Stomach (tissue), 9 donors: ENCODE data around the gene CPZ. TPM values are rescaled to one million over a fixed set of nuclear protein-coding genes. Genes with fewer than 3 reads are reported as not detected.

Experiments used
- DNase-seq, 2 donors: peaks; one replicate each; pipeline versions ENCODE4 v3.0.0 to v3.0.0-alpha.2; 2013 to 2019
- H3K27ac ChIP-seq, 5 donors: fragments of 200-600 bp in 4 of 5; sonication (generic) in 4 of 5; one replicate each; pipeline ENCODE4 v1.5.1; 2013 to 2019; ENCODE audit warnings: mild to moderate bottlenecking in 1 of 5, moderate library complexity in 1 of 5
- H3K27me3 ChIP-seq, 3 donors: fragments of 200-600 bp; sonication (generic); one replicate each; pipeline ENCODE4 v1.5.1; 2017 to 2019; ENCODE audit warnings: mixed run types in 1 of 3
- H3K36me3 ChIP-seq, 4 donors: fragments of 200-600 bp; sonication (generic); 1 replicate in 3 of 4; 2 replicates in 1 of 4; pipeline ENCODE4 v1.5.1; 2016 to 2019
- H3K4me1 ChIP-seq, 4 donors: fragments of 200-600 bp; sonication (generic); one replicate each; pipeline ENCODE4 v1.5.1; 2016 to 2019
- H3K4me3 ChIP-seq, 4 donors: fragments of 200-600 bp; sonication (generic) in 3 of 4; one replicate each; pipeline ENCODE4 v1.5.1; 2016 to 2019; ENCODE audit warnings: mild to moderate bottlenecking in 1 of 4
- H3K9me3 ChIP-seq, 4 donors: fragments of 200-600 bp; sonication (generic); one replicate each; pipeline ENCODE4 v1.5.1; 2016 to 2019
- EP300 ChIP-seq: sonication (generic); formaldehyde crosslinking; IDR thresholded peaks from one replicate; pipeline ENCODE4 v1.6.1; 2017; ENCODE audit warnings: antibody characterized with exemption
- POLR2A ChIP-seq, 4 donors: fragments of 450-650 bp; IDR thresholded peaks; one replicate each; pipeline ENCODE4 v1.6.1; 2016; ENCODE audit warnings: antibody characterized with exemption in 4 of 4, control low read depth in 2 of 4, mild to moderate bottlenecking in 1 of 4, moderate library complexity in 1 of 4
- POLR2AphosphoS5 ChIP-seq, 3 donors: sonication (generic); formaldehyde crosslinking; IDR thresholded peaks; one replicate each; pipeline ENCODE4 v1.6.1; 2016; ENCODE audit warnings: antibody characterized with exemption in 3 of 3
- WGBS, 5 donors: extraction: QIAGEN DNeasy Blood & Tissue Kit in 3 of 5; methylation state at CpG; one replicate each; pipeline versions ENCODE4 v1.1.5 to v1.1.7; 2013 to 2018; 5-methylcytosine and 5-hydroxymethylcytosine counted together
- intact Hi-C: fragments of 100-400 bp; cut with DNase I; formaldehyde crosslinking; loops from one replicate; pipeline ENCODE4 v1.15.1; 2023; ENCODE audit warnings: low total_unique reads
- polyA plus RNA-seq, 3 donors: library from polyadenylated mRNA; stranded (reverse); fragments of 200-250 nt; gene quantifications; one replicate each; pipeline ENCODE4 v1.2.3, GENCODE V29; 2013
- total RNA-seq, 5 donors: library from RNA; depleted of rRNA; stranded (reverse); fragments of >200 nt; gene quantifications; one replicate each; pipeline versions ENCODE4 v1.1.0 to v1.2.3, GENCODE V29; 2014 to 2016
- TF ChIP-seq, protein P1 (sequence below), 7 experiments: fragments of 450-650 bp in 4 of 7; fragments of 200-600 bp in 3 of 7; sonication (generic) in 3 of 7; IDR thresholded peaks; one replicate each; pipeline ENCODE4 v1.5.1; 2016 to 2019; ENCODE audit warnings: antibody characterized with exemption in 7 of 7, control low read depth in 2 of 7, mild to moderate bottlenecking in 1 of 7
- donor health status: healthy with polysubstance abuse.
- donor health status: Bipolar disorder and iron deficiency.
- donor health status: healthy.

CPZ gene
- total and polyA plus RNA-seq, 8 donors = 0.25 to 13.2 (median 3.3) TPM; not detected in 2

DNA sequence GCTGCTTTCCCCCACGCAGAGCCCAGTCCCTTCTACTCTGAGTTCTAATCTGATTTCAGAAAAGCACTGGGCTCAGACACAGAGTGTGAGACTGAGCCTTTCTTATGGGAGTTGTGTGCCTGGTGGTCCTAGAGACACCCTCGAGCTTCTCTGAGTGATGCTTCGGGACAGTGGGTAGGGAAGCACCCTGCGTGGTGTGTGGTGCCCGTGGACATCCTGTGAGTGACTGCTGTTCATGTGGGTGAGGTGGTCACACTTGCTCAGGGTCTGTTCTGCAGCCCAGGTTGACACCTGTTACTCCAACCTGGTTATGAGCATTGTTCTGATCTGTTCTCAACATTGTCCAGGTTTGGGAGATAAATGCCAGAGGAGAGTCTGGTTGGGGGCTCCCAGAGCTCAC lies 6.3 kb upstream of the CPZ start:
- TF ChIP-seq POLR2AphosphoS5 (IDR thresholded peaks at IDR 0.05) (no peak), EP300 (no peak), POLR2A (IDR thresholded peaks at IDR 0.05) (no peak)
- TF ChIP-seq, protein P1, sequence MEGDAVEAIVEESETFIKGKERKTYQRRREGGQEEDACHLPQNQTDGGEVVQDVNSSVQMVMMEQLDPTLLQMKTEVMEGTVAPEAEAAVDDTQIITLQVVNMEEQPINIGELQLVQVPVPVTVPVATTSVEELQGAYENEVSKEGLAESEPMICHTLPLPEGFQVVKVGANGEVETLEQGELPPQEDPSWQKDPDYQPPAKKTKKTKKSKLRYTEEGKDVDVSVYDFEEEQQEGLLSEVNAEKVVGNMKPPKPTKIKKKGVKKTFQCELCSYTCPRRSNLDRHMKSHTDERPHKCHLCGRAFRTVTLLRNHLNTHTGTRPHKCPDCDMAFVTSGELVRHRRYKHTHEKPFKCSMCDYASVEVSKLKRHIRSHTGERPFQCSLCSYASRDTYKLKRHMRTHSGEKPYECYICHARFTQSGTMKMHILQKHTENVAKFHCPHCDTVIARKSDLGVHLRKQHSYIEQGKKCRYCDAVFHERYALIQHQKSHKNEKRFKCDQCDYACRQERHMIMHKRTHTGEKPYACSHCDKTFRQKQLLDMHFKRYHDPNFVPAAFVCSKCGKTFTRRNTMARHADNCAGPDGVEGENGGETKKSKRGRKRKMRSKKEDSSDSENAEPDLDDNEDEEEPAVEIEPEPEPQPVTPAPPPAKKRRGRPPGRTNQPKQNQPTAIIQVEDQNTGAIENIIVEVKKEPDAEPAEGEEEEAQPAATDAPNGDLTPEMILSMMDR (IDR thresholded peaks at IDR 0.05) = no peak
- no peak for DNase-seq
- Histone ChIP-seq H3K4me3 (no peak overlapping the region), H3K27me3 (peaks cover 8 to 96% (median 35%) of the 10 kb centered on the region in 3 donors), H3K27ac (no peak overlapping the region), H3K9me3 (peaks cover 0 to under 1% (median 0%) of the 10 kb centered on the region in 4 donors), H3K36me3 (no peaks in the 10 kb centered on the region), H3K4me1 (no peaks in the 10 kb centered on the region)
- intact Hi-C loops = no loop called here
- 50 to 61% (median 59%) methylated on average over 1 to 5 of the region's 5 CpGs for WGBS, 5 donors

DNA sequence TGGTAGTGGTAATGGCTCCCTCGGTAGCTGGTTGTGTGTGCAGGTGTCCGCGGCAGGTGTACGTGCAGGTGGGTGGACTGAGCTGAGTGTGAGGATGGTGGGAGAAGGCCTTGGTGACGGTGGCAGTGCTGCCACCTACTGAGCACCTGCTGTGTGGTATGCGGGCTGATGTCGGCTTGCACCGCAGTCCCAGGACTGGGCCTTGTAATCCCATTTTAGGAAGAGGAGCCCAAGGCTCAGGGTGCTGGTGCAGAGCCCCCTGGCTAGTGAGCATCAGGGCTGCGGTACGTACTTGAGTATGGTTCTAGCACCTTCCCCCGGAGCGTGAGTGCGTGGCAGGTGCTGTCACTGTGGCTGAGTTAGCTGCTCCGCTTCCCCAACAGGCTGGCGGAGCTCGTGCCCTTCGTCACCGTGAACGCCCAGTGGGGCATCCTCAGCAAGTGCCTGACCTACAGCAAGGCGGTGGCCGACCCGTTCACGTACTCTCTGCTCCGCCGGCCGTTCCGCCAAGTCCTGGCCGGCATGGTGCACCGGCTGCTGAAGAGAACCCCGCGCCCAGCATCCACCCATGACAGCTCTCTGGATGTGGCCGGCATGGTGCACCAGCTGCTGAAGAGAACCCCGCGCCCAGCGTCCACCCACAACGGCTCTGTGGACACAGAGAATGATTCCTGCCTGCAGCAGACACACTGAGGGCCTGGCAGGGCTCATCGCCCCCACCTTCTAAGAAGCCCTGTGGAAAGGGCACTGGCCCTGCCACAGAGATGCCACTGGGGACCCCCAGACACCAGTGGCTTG lies 5.7 kb upstream of the CPZ start:
- peak in 1 of 2 donors; percentile 54 for DNase-seq
- H3K4me1 ChIP-seq = no peaks in the 10 kb centered on the region
- no peaks in the 10 kb centered on the region for H3K9me3 ChIP-seq
- intact Hi-C loops = no loop called here
- no peak overlapping the region for H3K27ac ChIP-seq
- H3K36me3 ChIP-seq = no peaks in the 10 kb centered on the region
- no peak for TF ChIP-seq POLR2A (IDR thresholded peaks at IDR 0.05)
- TF ChIP-seq EP300 = no peak
- TF ChIP-seq, protein P1 (IDR thresholded peaks at IDR 0.05) = no peak
- TF ChIP-seq POLR2AphosphoS5 (IDR thresholded peaks at IDR 0.05) = no peak
- H3K27me3 ChIP-seq = peaks cover 9 to 96% (median 35%) of the 10 kb centered on the region in 3 donors
- 71 to 78% (median 72%) methylated on average over 31 to 37 of the region's 37 CpGs for WGBS, 5 donors
- no peak overlapping the region for H3K4me3 ChIP-seq

DNA sequence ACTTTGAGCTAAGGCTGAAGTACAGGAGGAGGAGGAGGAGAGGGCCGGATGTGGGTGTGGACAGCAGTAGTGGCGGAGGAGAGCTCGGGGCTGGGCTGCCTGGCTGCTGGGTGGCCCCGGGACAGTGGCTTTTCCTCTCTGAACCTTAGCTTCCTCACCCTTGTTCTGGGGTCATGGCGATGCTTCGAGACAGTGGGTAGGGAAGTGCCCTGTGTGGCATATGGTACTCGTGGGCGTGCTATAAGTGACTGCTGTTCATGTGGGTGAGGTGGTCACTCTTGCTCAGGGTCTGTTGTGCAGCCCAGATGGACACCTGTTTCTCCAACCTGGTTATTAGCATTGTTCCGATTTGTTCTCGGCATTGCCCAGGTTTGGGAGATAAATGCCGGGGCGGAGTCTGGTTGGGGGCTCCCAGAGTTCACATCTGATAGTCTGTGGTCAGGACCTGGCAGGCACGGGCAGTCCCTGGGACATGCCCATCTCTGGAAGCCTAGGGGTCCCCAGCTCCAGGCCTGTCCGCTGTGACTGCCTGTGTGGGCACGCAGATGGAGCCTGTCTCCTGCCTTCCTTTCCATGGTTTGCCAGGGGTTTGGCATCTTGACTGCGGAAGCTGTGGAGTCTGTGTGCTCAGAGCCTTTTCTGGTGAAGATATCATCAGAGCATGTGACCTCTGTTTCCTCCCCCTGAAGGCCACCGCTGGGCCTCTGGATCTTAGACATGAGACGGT lies 4.9 kb upstream of the CPZ start:
- no peaks in the 10 kb centered on the region for H3K36me3 ChIP-seq
- peaks cover 17 to 96% (median 41%) of the 10 kb centered on the region in 3 donors for H3K27me3 ChIP-seq
- 67 to 85% (median 76%) methylated on average over 11 to 18 of the region's 18 CpGs for WGBS, 5 donors
- no peaks in the 10 kb centered on the region for H3K9me3 ChIP-seq
- peaks cover 0 to 6% (median 5%) of the 10 kb centered on the region in 4 donors for H3K4me1 ChIP-seq
- intact Hi-C loops = no loop called here
- DNase-seq = no peak
- TF ChIP-seq, protein P1 (IDR thresholded peaks at IDR 0.05) = no peak
- TF ChIP-seq POLR2A (IDR thresholded peaks at IDR 0.05) = no peak
- TF ChIP-seq POLR2AphosphoS5 (IDR thresholded peaks at IDR 0.05) = no peak
- TF ChIP-seq EP300 = no peak
- H3K4me3 ChIP-seq = no peak overlapping the region
- H3K27ac ChIP-seq = no peak overlapping the region

DNA sequence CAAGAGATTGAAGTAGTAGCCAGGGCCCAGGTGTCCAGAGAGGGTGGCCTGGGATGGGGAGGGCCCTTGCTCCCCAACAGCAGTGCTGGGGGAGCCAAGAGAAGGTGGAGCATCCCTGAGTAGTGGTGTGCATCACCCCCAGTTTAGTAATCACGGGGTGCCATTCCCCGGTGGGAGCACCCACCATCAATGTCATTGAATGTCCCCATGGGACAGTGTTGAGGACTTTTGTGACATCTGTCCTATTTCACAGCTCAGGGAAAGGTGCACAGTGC lies 4.4 kb upstream of the CPZ start:
- intact Hi-C loops = no loop called here
- Histone ChIP-seq H3K27me3 (peaks cover 21 to 96% (median 46%) of the 10 kb centered on the region in 3 donors), H3K4me1 (peaks cover 0 to 11% (median 10%) of the 10 kb centered on the region in 4 donors), H3K9me3 (no peaks in the 10 kb centered on the region), H3K36me3 (no peaks in the 10 kb centered on the region), H3K27ac (no peak overlapping the region), H3K4me3 (no peak overlapping the region)
- TF ChIP-seq EP300 (no peak), POLR2AphosphoS5 (IDR thresholded peaks at IDR 0.05) (no peak), POLR2A (IDR thresholded peaks at IDR 0.05) (no peak)
- TF ChIP-seq, protein P1 (IDR thresholded peaks at IDR 0.05) = no peak
- WGBS, 5 donors = 69 to 83% (median 80%) methylated on average over 2 of the region's 2 CpGs; no CpG with 5 or more reads in 1 of the 5 donors
- DNase-seq = no peak
